ENCODE results near the gene KCNK6.

KCNK6 gene

GRCh38 chr19:38369584-38369983, 49.9 kb downstream of the KCNK6 start:
- Histone ChIP-seq H3K9ac (ENCODE audit: low read length) (no peak overlapping the region), H3K4me2 (ENCODE audit: low read length) (no peak overlapping the region), H4K20me1 (ENCODE audit: insufficient read depth, low read length) (no peaks in the 10 kb centered on the region), H3K36me3 (ENCODE audit: insufficient read depth, low read length) (no peaks in the 10 kb centered on the region), H3K9me3 (ENCODE audit: low read length) (no peaks in the 10 kb centered on the region), H3K4me3 (ENCODE audit: low read depth, low read length, poor library complexity, severe bottlenecking) (no peak overlapping the region), H3K79me2 (ENCODE audit: insufficient read depth, low read length) (no peaks in the 10 kb centered on the region), H3F3A (ENCODE audit: insufficient read depth, low read length) (no peaks in the 10 kb centered on the region), H3K27me3 (ENCODE audit: insufficient read depth, low read length) (peaks cover 6% of the 10 kb centered on the region; the same call in 1 of the 2 replicates), H3K27ac (ENCODE audit: low read depth, low read length, poor library complexity, severe bottlenecking) (no peak overlapping the region), H3K9me2 (ENCODE audit: low read depth, low read length) (no peaks in the 10 kb centered on the region), H2AFZ (ENCODE audit: low read length) (no peak overlapping the region), H3K4me1 (ENCODE audit: insufficient read depth, low read length, severe bottlenecking) (peaks cover 7% of the 10 kb centered on the region)
- TF ChIP-seq EZH2 (IDR thresholded peaks at IDR 0.05; ENCODE audit: borderline replicate concordance, low read length) (no peak), CTCF (IDR thresholded peaks at IDR 0.05; ENCODE audit: low read length) (no peak)

GRCh38 chr19:38370299-38370698, 50.7 kb downstream of the KCNK6 start:
- Histone ChIP-seq H3K9me3 (ENCODE audit: low read length) (no peaks in the 10 kb centered on the region), H3K79me2 (ENCODE audit: insufficient read depth, low read length) (peaks cover 4% of the 10 kb centered on the region), H2AFZ (ENCODE audit: low read length) (no peak overlapping the region), H3F3A (ENCODE audit: insufficient read depth, low read length) (no peaks in the 10 kb centered on the region), H3K4me1 (ENCODE audit: insufficient read depth, low read length, severe bottlenecking) (peaks cover 7% of the 10 kb centered on the region), H3K27me3 (ENCODE audit: insufficient read depth, low read length) (peaks cover 6% of the 10 kb centered on the region; the same call in 1 of the 2 replicates), H4K20me1 (ENCODE audit: insufficient read depth, low read length) (no peaks in the 10 kb centered on the region), H3K4me2 (ENCODE audit: low read length) (no peak overlapping the region), H3K9ac (ENCODE audit: low read length) (no peak overlapping the region), H3K36me3 (ENCODE audit: insufficient read depth, low read length) (no peaks in the 10 kb centered on the region), H3K9me2 (ENCODE audit: low read depth, low read length) (no peaks in the 10 kb centered on the region), H3K27ac (ENCODE audit: low read depth, low read length, poor library complexity, severe bottlenecking) (no peak overlapping the region), H3K4me3 (ENCODE audit: low read depth, low read length, poor library complexity, severe bottlenecking) (no peak overlapping the region)
- TF ChIP-seq CTCF (IDR thresholded peaks at IDR 0.05; ENCODE audit: low read length) (no peak), EZH2 (IDR thresholded peaks at IDR 0.05; ENCODE audit: borderline replicate concordance, low read length) (no peak)

DNA sequence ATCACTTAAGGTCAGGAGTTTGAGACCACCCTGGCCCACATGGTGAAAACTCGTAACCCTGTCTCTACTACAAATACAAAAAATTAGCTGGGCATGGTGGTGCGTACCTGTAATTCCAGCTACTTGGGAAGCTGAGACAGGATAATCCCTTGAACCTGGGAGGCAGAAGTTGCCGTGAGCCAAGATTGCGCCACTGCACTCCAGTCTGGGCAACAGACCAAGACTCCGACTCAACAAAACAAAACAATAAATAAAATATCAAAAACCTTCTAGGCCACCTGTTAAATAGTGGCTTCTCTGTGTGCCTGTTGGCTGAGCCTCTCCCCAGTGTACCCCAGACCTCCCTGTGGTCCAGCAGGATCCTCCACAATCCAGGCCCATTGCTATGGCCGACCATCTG, 51.4 kb downstream of the KCNK6 start:
- 0 out of 2 replicates have a peak, but pooled peaks cover 5% of the 10 kb centered on the region for H3K27me3 ChIP-seq (ENCODE audit: insufficient read depth, low read length)
- H3K9ac ChIP-seq (ENCODE audit: low read length): no peak overlapping the region
- no peak overlapping the region for H3K4me3 ChIP-seq (ENCODE audit: low read depth, low read length, poor library complexity, severe bottlenecking)
- H2AFZ ChIP-seq (ENCODE audit: low read length): no peak overlapping the region
- no peaks in the 10 kb centered on the region for H3K9me3 ChIP-seq (ENCODE audit: low read length)
- H3K36me3 ChIP-seq (ENCODE audit: insufficient read depth, low read length): 0 out of 2 replicates have a peak, but pooled peaks cover 2% of the 10 kb centered on the region
- H3K4me1 ChIP-seq (ENCODE audit: insufficient read depth, low read length, severe bottlenecking): peaks cover 15% of the 10 kb centered on the region
- no peak overlapping the region for H3K4me2 ChIP-seq (ENCODE audit: low read length)
- H4K20me1 ChIP-seq (ENCODE audit: insufficient read depth, low read length): no peaks in the 10 kb centered on the region
- H3K79me2 ChIP-seq (ENCODE audit: insufficient read depth, low read length): peaks cover 11% of the 10 kb centered on the region
- TF ChIP-seq EZH2 (IDR thresholded peaks at IDR 0.05; ENCODE audit: borderline replicate concordance, low read length) (no peak), CTCF (IDR thresholded peaks at IDR 0.05; ENCODE audit: low read length) (no peak)
- H3K27ac ChIP-seq (ENCODE audit: low read depth, low read length, poor library complexity, severe bottlenecking): no peak overlapping the region
- no peaks in the 10 kb centered on the region for H3F3A ChIP-seq (ENCODE audit: insufficient read depth, low read length)
- H3K9me2 ChIP-seq (ENCODE audit: low read depth, low read length): no peaks in the 10 kb centered on the region
